Small intestine (tissue), 7 donors: ENCODE measurements around the gene ACADSB. TPM values are rescaled to one million over a fixed set of nuclear protein-coding genes. Genes with fewer than 3 reads are reported as not detected.

Experiments used
- DNase-seq, 2 donors: peaks; one replicate each; pipeline versions ENCODE4 v3.0.0 to v3.0.0-alpha.2; 2013
- FAIRE-seq: peaks from 2 replicates; lab custom pipeline; 2012; peaks lifted over from hg19 to GRCh38; lab: Jason Lieb, UNC
- H3K27ac ChIP-seq, 3 donors: one replicate each; pipeline ENCODE4 v1.5.1; 2013; ENCODE audit warnings: low read length in 2 of 3, mild to moderate bottlenecking in 2 of 3, control low read depth in 1 of 3, inconsistent platforms in 1 of 3, low read depth in 1 of 3, moderate library complexity in 1 of 3
- H3K27me3 ChIP-seq, 3 donors: one replicate each; pipeline ENCODE4 v1.6.1; 2013; ENCODE audit warnings: low read length in 3 of 3, inconsistent platforms in 1 of 3; ENCODE audit not compliant: control insufficient read depth in 3 of 3, insufficient read depth in 3 of 3
- H3K36me3 ChIP-seq, 3 donors: one replicate each; pipeline ENCODE4 v1.6.1; 2013; ENCODE audit warnings: low read length in 3 of 3, inconsistent platforms in 1 of 3, low read depth in 1 of 3, mild to moderate bottlenecking in 1 of 3, moderate library complexity in 1 of 3; ENCODE audit not compliant: control insufficient read depth in 3 of 3, insufficient read depth in 2 of 3
- H3K4me1 ChIP-seq, 3 donors: one replicate each; pipeline ENCODE4 v1.6.1; 2013; ENCODE audit warnings: low read length in 2 of 3, inconsistent platforms in 1 of 3, low read depth in 1 of 3, mild to moderate bottlenecking in 1 of 3, moderate library complexity in 1 of 3; ENCODE audit not compliant: control insufficient read depth in 3 of 3, insufficient read depth in 2 of 3
- H3K4me3 ChIP-seq, 3 donors: one replicate each; pipeline ENCODE4 v1.5.1; 2013; ENCODE audit warnings: low read length in 3 of 3, control low read depth in 1 of 3, inconsistent platforms in 1 of 3, low read depth in 1 of 3, mild to moderate bottlenecking in 1 of 3, moderate library complexity in 1 of 3
- H3K9me3 ChIP-seq, 2 donors: one replicate each; pipeline ENCODE4 v1.6.1; 2013; ENCODE audit warnings: low read depth in 1 of 2, low read length in 1 of 2; ENCODE audit not compliant: control insufficient read depth in 2 of 2, insufficient read depth in 1 of 2
- WGBS, 3 donors: extraction: QIAGEN DNeasy Blood & Tissue Kit; methylation state at CpG; one replicate each; pipeline ENCODE4 v1.1.7; 2013; 5-methylcytosine and 5-hydroxymethylcytosine counted together
- polyA plus RNA-seq, 4 donors: library from polyadenylated mRNA; stranded (reverse) in 3 of 4; unstranded in 1 of 4; fragments of 200-250 nt in 3 of 4; fragments of 120-200 nt in 1 of 4; gene quantifications; one replicate each; pipeline versions ENCODE4 v1.2.1 to v1.2.3, GENCODE V29; 2013
- donor health status: healthy with polysubstance abuse.
- donor health status: control.
- donor health status: control.
- donor health status: Bipolar disorder and iron deficiency.
- donor health status: healthy.

ACADSB gene
- polyA plus RNA-seq, 4 donors: 7.7 to 26.4 (median 13.5) TPM

GRCh38 chr10:123061865-123062264 is 53.1 kb downstream of the ACADSB start:
- no peaks in the 10 kb centered on the region for H3K4me1 ChIP-seq
- FAIRE-seq: no peak
- H3K27ac ChIP-seq: no peak overlapping the region
- H3K36me3 ChIP-seq: no peaks in the 10 kb centered on the region
- WGBS, 3 donors: 83 to 88% (median 83%) methylated on average over 2 of the region's 2 CpGs
- no peaks in the 10 kb centered on the region for H3K9me3 ChIP-seq
- H3K4me3 ChIP-seq: no peak overlapping the region
- DNase-seq: no peak
- H3K27me3 ChIP-seq: peaks cover 0 to 3% (median 0%) of the 10 kb centered on the region in 3 donors

GRCh38 chr10:123062726-123063125 is 53.9 kb downstream of the ACADSB start:
- FAIRE-seq (no peak), DNase-seq (no peak)
- Histone ChIP-seq H3K9me3 (no peaks in the 10 kb centered on the region), H3K4me3 (no peak overlapping the region), H3K27ac (no peak overlapping the region), H3K36me3 (no peaks in the 10 kb centered on the region), H3K27me3 (peaks cover 0 to 3% (median 0%) of the 10 kb centered on the region in 3 donors), H3K4me1 (no peaks in the 10 kb centered on the region)
- 79 to 85% (median 85%) methylated on average over 10 of the region's 10 CpGs for WGBS, 3 donors

GRCh38 chr10:123068087-123068853 is 59.5 kb downstream of the ACADSB start:
- peaks cover 0 to 3% (median 0%) of the 10 kb centered on the region in 3 donors for H3K27me3 ChIP-seq
- DNase-seq: no peak
- no peak for FAIRE-seq
- H3K4me1 ChIP-seq: no peaks in the 10 kb centered on the region
- H3K9me3 ChIP-seq: no peaks in the 10 kb centered on the region
- H3K36me3 ChIP-seq: no peaks in the 10 kb centered on the region
- WGBS, 3 donors: 89 to 92% (median 91%) methylated on average over 10 of the region's 10 CpGs
- no peak overlapping the region for H3K4me3 ChIP-seq
- H3K27ac ChIP-seq: no peak overlapping the region

GRCh38 chr10:123069246-123069986 is 60.6 kb downstream of the ACADSB start:
- FAIRE-seq (no peak), DNase-seq (no peak)
- WGBS, 3 donors: 63 to 70% (median 67%) methylated on average over 8 of the region's 8 CpGs
- Histone ChIP-seq H3K27ac (no peak overlapping the region), H3K4me1 (no peaks in the 10 kb centered on the region), H3K27me3 (no peaks in the 10 kb centered on the region), H3K36me3 (no peaks in the 10 kb centered on the region), H3K4me3 (no peak overlapping the region), H3K9me3 (no peaks in the 10 kb centered on the region)

- no peak for DNase-seq
- WGBS, 3 donors: 66 to 74% (median 69%) methylated on average over 6 of the region's 6 CpGs
- no peak for FAIRE-seq
- H3K4me3 ChIP-seq: no peak overlapping the region
- H3K27ac ChIP-seq: no peak overlapping the region
- H3K27me3 ChIP-seq: no peaks in the 10 kb centered on the region
- no peaks in the 10 kb centered on the region for H3K4me1 ChIP-seq
- H3K9me3 ChIP-seq: no peaks in the 10 kb centered on the region
- H3K36me3 ChIP-seq: no peaks in the 10 kb centered on the region
These were observed 64.4 kb downstream of the ACADSB start for GRCh38 chr10:123073187-123073586.

GRCh38 chr10:123074215-123074614 is 65.4 kb downstream of the ACADSB start:
- no peak for FAIRE-seq
- WGBS, 3 donors: 70 to 84% (median 76%) methylated on average over 5 of the region's 5 CpGs
- H3K4me3 ChIP-seq: no peak overlapping the region
- no peaks in the 10 kb centered on the region for H3K9me3 ChIP-seq
- no peak for DNase-seq
- no peak overlapping the region for H3K27ac ChIP-seq
- H3K27me3 ChIP-seq: no peaks in the 10 kb centered on the region
- H3K36me3 ChIP-seq: no peaks in the 10 kb centered on the region
- H3K4me1 ChIP-seq: no peaks in the 10 kb centered on the region

GRCh38 chr10:123081896-123082295 is 73.1 kb downstream of the ACADSB start:
- Histone ChIP-seq H3K4me3 (no peak overlapping the region), H3K27ac (no peak overlapping the region), H3K4me1 (no peaks in the 10 kb centered on the region), H3K27me3 (peaks cover 0 to 5% (median 3%) of the 10 kb centered on the region in 3 donors), H3K36me3 (no peaks in the 10 kb centered on the region), H3K9me3 (no peaks in the 10 kb centered on the region)
- FAIRE-seq: no peak
- no peak for DNase-seq
- WGBS, 3 donors: 63 to 74% (median 71%) methylated on average over 7 of the region's 7 CpGs

GRCh38 chr10:123083811-123084210 is 75.0 kb downstream of the ACADSB start:
- 81 to 84% (median 83%) methylated on average over 6 of the region's 6 CpGs for WGBS, 3 donors
- Histone ChIP-seq H3K27ac (no peak overlapping the region), H3K27me3 (peaks cover 0 to 5% (median 3%) of the 10 kb centered on the region in 3 donors), H3K9me3 (no peaks in the 10 kb centered on the region), H3K4me3 (no peak overlapping the region), H3K36me3 (no peaks in the 10 kb centered on the region), H3K4me1 (no peaks in the 10 kb centered on the region)
- DNase-seq (no peak), FAIRE-seq (no peak)
